Measurements from ENCODE around the gene PITX3. TPM values are rescaled to one million over a fixed set of nuclear protein-coding genes. Genes with fewer than 3 reads are reported as not detected.

PITX3 gene
- total RNA-seq, 2 donors from 2014 or later = not detected

DNA sequence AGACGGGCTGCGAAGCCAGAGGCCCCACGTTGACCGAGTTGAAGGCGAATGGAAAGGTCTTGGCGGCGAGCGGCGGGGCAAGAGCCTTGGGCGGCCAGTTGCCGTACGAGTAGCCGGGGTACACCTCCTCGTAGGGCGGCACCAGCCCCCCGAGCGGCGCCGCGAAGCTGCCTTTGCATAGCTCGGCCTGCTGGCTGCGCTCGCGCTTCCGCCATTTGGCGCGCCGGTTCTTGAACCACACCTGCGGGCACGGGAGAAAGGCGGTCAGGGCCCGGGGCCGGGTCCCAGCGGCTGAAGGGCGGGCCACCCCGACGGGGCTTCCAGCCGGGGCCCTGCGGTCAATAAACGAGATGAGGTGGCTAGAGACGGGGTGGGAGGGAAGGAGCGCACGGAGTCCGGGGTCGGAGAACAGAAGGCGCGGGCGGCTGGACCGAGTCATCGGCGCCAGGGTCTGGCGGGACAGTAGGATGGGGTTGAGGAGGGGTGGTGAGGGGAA is 10.4 kb downstream of the PITX3 start:
- no peak overlapping the region for H3K9ac ChIP-seq (ENCODE audit: extremely low read depth, low read length, poor library complexity, severe bottlenecking)
- Mint-ChIP-seq H3K36me3 (ENCODE audit: low read depth) (no peaks in the 10 kb centered on the region), H3K27me3 (ENCODE audit: insufficient read depth) (peaks cover 98% of the 10 kb centered on the region), H3K4me1 (no peaks in the 10 kb centered on the region), H3K27ac (no peak overlapping the region), H3K4me3 (peak overlapping the region; percentile 48), H3K9me3 (no peaks in the 10 kb centered on the region)
- H3K9me3 ChIP-seq (ENCODE audit: control insufficient read depth, low read length) = no peaks in the 10 kb centered on the region
- peaks cover 99% of the 10 kb centered on the region for H3K27me3 ChIP-seq (ENCODE audit: control insufficient read depth, insufficient read depth, low read length, poor library complexity, severe bottlenecking)
- H3K36me3 ChIP-seq (ENCODE audit: control insufficient read depth, insufficient read depth, low read length) = no peaks in the 10 kb centered on the region
- no peaks in the 10 kb centered on the region for H3K4me1 ChIP-seq (ENCODE audit: control insufficient read depth, insufficient read depth, low read length)
- H3K4me3 ChIP-seq (ENCODE audit: low read length) = peak overlapping the region; percentile 69
- WGBS, 2 experiments (ENCODE audit: insufficient coverage in 1 of 2, insufficient read length in 1 of 2) = 2% methylated on average over 25 to 52 of the region's 52 CpGs
- TF ChIP-seq, protein P1, sequence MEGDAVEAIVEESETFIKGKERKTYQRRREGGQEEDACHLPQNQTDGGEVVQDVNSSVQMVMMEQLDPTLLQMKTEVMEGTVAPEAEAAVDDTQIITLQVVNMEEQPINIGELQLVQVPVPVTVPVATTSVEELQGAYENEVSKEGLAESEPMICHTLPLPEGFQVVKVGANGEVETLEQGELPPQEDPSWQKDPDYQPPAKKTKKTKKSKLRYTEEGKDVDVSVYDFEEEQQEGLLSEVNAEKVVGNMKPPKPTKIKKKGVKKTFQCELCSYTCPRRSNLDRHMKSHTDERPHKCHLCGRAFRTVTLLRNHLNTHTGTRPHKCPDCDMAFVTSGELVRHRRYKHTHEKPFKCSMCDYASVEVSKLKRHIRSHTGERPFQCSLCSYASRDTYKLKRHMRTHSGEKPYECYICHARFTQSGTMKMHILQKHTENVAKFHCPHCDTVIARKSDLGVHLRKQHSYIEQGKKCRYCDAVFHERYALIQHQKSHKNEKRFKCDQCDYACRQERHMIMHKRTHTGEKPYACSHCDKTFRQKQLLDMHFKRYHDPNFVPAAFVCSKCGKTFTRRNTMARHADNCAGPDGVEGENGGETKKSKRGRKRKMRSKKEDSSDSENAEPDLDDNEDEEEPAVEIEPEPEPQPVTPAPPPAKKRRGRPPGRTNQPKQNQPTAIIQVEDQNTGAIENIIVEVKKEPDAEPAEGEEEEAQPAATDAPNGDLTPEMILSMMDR (conservative IDR thresholded peaks at IDR 0.05) = peak; percentile 63
- peak; percentile 90 for DNase-seq
- no peak overlapping the region for H3K27ac ChIP-seq (ENCODE audit: low read depth, low read length)

DNA sequence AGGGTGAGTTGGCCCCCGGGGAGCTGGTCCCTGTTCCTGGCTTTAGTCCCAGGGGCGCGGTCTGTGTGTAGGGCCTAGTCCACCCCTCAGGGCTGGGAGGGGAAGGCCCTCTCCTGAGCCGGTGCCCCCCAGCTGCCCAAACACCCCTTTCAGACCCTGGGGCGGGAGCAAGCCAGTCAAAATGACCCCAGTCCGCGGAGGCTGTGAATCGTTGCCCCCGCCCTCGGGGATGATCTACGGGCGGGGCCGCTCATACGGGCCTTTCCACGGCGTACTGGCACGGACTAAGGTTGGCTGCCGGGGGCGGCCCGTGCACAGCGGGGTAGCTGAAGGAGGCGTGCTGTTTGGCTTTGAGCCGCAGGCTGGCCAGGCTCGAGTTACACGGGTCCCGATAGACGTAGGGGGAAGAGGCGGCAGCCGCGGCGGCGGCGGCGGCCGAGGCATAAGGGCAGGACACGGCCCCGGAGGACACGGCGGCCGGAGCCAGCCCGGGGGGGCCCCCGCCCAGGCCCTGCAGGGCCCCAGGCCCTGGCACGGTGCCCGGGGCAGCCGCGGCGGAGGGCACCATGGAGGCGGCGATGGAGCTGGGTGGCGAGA is 10.9 kb downstream of the PITX3 start:
- Mint-ChIP-seq H3K36me3 (ENCODE audit: low read depth) (no peaks in the 10 kb centered on the region), H3K9me3 (no peaks in the 10 kb centered on the region), H3K4me1 (no peaks in the 10 kb centered on the region), H3K4me3 (peak overlapping the region; percentile 48), H3K27me3 (ENCODE audit: insufficient read depth) (peaks cover 98% of the 10 kb centered on the region), H3K27ac (no peak overlapping the region)
- peaks cover 99% of the 10 kb centered on the region for H3K27me3 ChIP-seq (ENCODE audit: control insufficient read depth, insufficient read depth, low read length, poor library complexity, severe bottlenecking)
- H3K9ac ChIP-seq (ENCODE audit: extremely low read depth, low read length, poor library complexity, severe bottlenecking) = no peak overlapping the region
- no peaks in the 10 kb centered on the region for H3K36me3 ChIP-seq (ENCODE audit: control insufficient read depth, insufficient read depth, low read length)
- DNase-seq = peak; percentile 94
- TF ChIP-seq, protein P1 (conservative IDR thresholded peaks at IDR 0.05) = no peak
- H3K4me3 ChIP-seq (ENCODE audit: low read length) = peak overlapping the region; percentile 69
- no peaks in the 10 kb centered on the region for H3K4me1 ChIP-seq (ENCODE audit: control insufficient read depth, insufficient read depth, low read length)
- 1 to 4% methylated on average over 8 to 50 of the region's 50 CpGs for WGBS, 2 experiments (ENCODE audit: insufficient coverage in 1 of 2, insufficient read length in 1 of 2)
- H3K9me3 ChIP-seq (ENCODE audit: control insufficient read depth, low read length) = no peaks in the 10 kb centered on the region
- H3K27ac ChIP-seq (ENCODE audit: low read depth, low read length) = no peak overlapping the region

DNA sequence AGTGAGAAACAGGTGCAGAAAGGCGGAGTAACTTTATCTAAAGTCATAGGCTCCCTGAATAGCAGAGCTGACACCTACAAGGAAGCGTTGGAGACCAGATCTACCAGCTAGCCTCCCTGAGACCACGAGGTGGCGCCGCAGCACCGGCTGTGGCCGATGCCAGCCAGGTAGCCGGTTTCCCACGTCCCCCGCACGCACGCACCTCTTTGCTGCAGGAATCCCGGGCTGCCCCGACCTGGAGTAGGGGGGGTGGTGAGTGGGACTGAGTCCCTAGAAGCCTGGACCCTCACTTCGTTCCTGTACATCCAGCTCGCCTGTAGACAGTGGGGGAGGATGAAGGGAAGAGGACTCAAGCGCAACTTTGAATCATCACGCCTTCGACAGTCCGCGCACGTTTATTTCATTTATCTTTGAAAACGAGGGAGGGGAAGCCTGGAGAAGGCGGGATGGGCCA is 11.5 kb downstream of the PITX3 start:
- no peaks in the 10 kb centered on the region for H3K36me3 Mint-ChIP-seq (ENCODE audit: low read depth)
- H3K4me3 Mint-ChIP-seq = peak overlapping the region; percentile 48
- no peaks in the 10 kb centered on the region for H3K9me3 ChIP-seq (ENCODE audit: control insufficient read depth, low read length)
- 4 to 7% methylated on average over 11 to 24 of the region's 24 CpGs for WGBS, 2 experiments (ENCODE audit: insufficient coverage in 1 of 2, insufficient read length in 1 of 2)
- TF ChIP-seq, protein P1 (conservative IDR thresholded peaks at IDR 0.05) = peak; percentile 97
- H3K27ac ChIP-seq (ENCODE audit: low read depth, low read length) = no peak overlapping the region
- no peaks in the 10 kb centered on the region for H3K9me3 Mint-ChIP-seq
- peaks cover 100% of the 10 kb centered on the region for H3K27me3 ChIP-seq (ENCODE audit: control insufficient read depth, insufficient read depth, low read length, poor library complexity, severe bottlenecking)
- peaks cover 98% of the 10 kb centered on the region for H3K27me3 Mint-ChIP-seq (ENCODE audit: insufficient read depth)
- no peak overlapping the region for H3K27ac Mint-ChIP-seq
- peak; percentile 95 for DNase-seq
- H3K4me1 Mint-ChIP-seq = no peaks in the 10 kb centered on the region
- H3K36me3 ChIP-seq (ENCODE audit: control insufficient read depth, insufficient read depth, low read length) = no peaks in the 10 kb centered on the region
- H3K4me3 ChIP-seq (ENCODE audit: low read length) = peak overlapping the region; percentile 69
- no peak overlapping the region for H3K9ac ChIP-seq (ENCODE audit: extremely low read depth, low read length, poor library complexity, severe bottlenecking)
- H3K4me1 ChIP-seq (ENCODE audit: control insufficient read depth, insufficient read depth, low read length) = no peaks in the 10 kb centered on the region
